Vagina (tissue), 2 donors: ENCODE results near the gene FECH. TPM values are rescaled to one million over a fixed set of nuclear protein-coding genes. Genes with fewer than 3 reads are reported as not detected.

Experiments used
- DNase-seq, 2 donors: peaks; one replicate each; pipeline ENCODE4 v3.0.0-alpha.2; 2017; ENCODE audit errors: extremely low spot score in 2 of 2
- H3K27ac ChIP-seq: fragments of 200-600 bp; sonication (generic); one replicate; pipeline ENCODE4 v1.5.1; 2019
- H3K27me3 ChIP-seq: fragments of 200-600 bp; sonication (generic); one replicate; pipeline ENCODE4 v1.5.1; 2019
- H3K36me3 ChIP-seq, 2 donors: fragments of 200-600 bp; sonication (generic); one replicate each; pipeline ENCODE4 v1.5.1; 2017 to 2019
- H3K4me1 ChIP-seq: fragments of 200-600 bp; sonication (generic); one replicate; pipeline ENCODE4 v1.5.1; 2019
- H3K4me3 ChIP-seq, 2 donors: fragments of 200-600 bp; sonication (generic); 1 replicate in 1 of 2; 2 replicates in 1 of 2; pipeline ENCODE4 v1.5.1; 2016 to 2019
- H3K9me3 ChIP-seq: fragments of 200-600 bp; sonication (generic); one replicate; pipeline ENCODE4 v1.5.1; 2019
- CTCF ChIP-seq, 3 experiments: fragments of 450-650 bp in 2 of 3; fragments of 200-600 bp in 1 of 3; sonication (generic) in 1 of 3; IDR thresholded peaks; one replicate each; pipeline ENCODE4 v1.5.1; 2017 to 2019; ENCODE audit warnings: antibody characterized with exemption in 3 of 3, mild to moderate bottlenecking in 2 of 3, moderate library complexity in 2 of 3
- POLR2A ChIP-seq, 2 donors: fragments of 450-650 bp; IDR thresholded peaks; one replicate each; pipeline ENCODE4 v1.6.1; 2017; ENCODE audit warnings: antibody characterized with exemption in 2 of 2, mild to moderate bottlenecking in 2 of 2, moderate library complexity in 2 of 2
- POLR2AphosphoS5 ChIP-seq, 2 donors: sonication (generic); formaldehyde crosslinking; IDR thresholded peaks; one replicate each; pipeline ENCODE4 v1.9.0; 2017; ENCODE audit warnings: antibody characterized with exemption in 2 of 2, mild to moderate bottlenecking in 2 of 2, low read depth in 1 of 2; ENCODE audit not compliant: insufficient read depth in 1 of 2
- intact Hi-C: fragments of 100-400 bp; cut with DNase I; formaldehyde crosslinking; loops from one replicate; pipeline ENCODE4 v1.15.1; 2023
- total RNA-seq: library from RNA; depleted of rRNA; stranded (reverse); fragments of >200 nt; gene quantifications from one replicate; pipeline ENCODE4 v1.2.3, GENCODE V29; 2016

Gene FECH
- total RNA-seq, 1 donor from 2014 or later: 44.7 TPM

- intact Hi-C loops: no loop called here
- Histone ChIP-seq H3K4me1 (peaks cover 17% of the 10 kb centered on the region), H3K4me3 (no peak overlapping the region), H3K27ac (no peak overlapping the region), H3K27me3 (no peaks in the 10 kb centered on the region), H3K9me3 (no peaks in the 10 kb centered on the region), H3K36me3 (peaks cover 0 to 30% of the 10 kb centered on the region in 2 donors)
- TF ChIP-seq POLR2A (IDR thresholded peaks at IDR 0.05): no peak
- TF ChIP-seq POLR2AphosphoS5 (IDR thresholded peaks at IDR 0.05; ENCODE audit: insufficient read depth in 1 of 2, low read depth in 1 of 2): no peak
- TF ChIP-seq CTCF (IDR thresholded peaks at IDR 0.05): no peak
- no peak for DNase-seq
Measured at GRCh38 chr18:57581301-57581934, 5.1 kb downstream of the FECH start.

- no peak overlapping the region for H3K27ac ChIP-seq
- H3K27me3 ChIP-seq: no peaks in the 10 kb centered on the region
- peaks cover 0 to 36% of the 10 kb centered on the region in 2 donors for H3K36me3 ChIP-seq
- intact Hi-C loops: no loop called here
- no peaks in the 10 kb centered on the region for H3K9me3 ChIP-seq
- H3K4me3 ChIP-seq: no peak overlapping the region
- H3K4me1 ChIP-seq: peaks cover 5% of the 10 kb centered on the region
- no peak for DNase-seq
- TF ChIP-seq POLR2A (IDR thresholded peaks at IDR 0.05) (no peak), POLR2AphosphoS5 (IDR thresholded peaks at IDR 0.05; ENCODE audit: insufficient read depth in 1 of 2, low read depth in 1 of 2) (no peak), CTCF (IDR thresholded peaks at IDR 0.05) (no peak)
Measured at GRCh38 chr18:57579934-57580333, 6.6 kb downstream of the FECH start.

- intact Hi-C loops: no loop called here
- peaks cover 0 to 42% of the 10 kb centered on the region in 2 donors for H3K36me3 ChIP-seq
- H3K27ac ChIP-seq: no peak overlapping the region
- no peaks in the 10 kb centered on the region for H3K4me1 ChIP-seq
- no peaks in the 10 kb centered on the region for H3K9me3 ChIP-seq
- TF ChIP-seq CTCF (IDR thresholded peaks at IDR 0.05) (no peak), POLR2A (IDR thresholded peaks at IDR 0.05) (no peak), POLR2AphosphoS5 (IDR thresholded peaks at IDR 0.05; ENCODE audit: insufficient read depth in 1 of 2, low read depth in 1 of 2) (no peak)
- H3K4me3 ChIP-seq: no peak overlapping the region
- H3K27me3 ChIP-seq: no peaks in the 10 kb centered on the region
- no peak for DNase-seq
Measured at GRCh38 chr18:57576316-57576715, 10.2 kb downstream of the FECH start.

GRCh38 chr18:57575542-57575941 is 11.0 kb downstream of the FECH start:
- intact Hi-C loops: no loop called here
- DNase-seq: no peak
- Histone ChIP-seq H3K4me3 (no peak overlapping the region), H3K36me3 (peaks cover 0 to 50% of the 10 kb centered on the region in 2 donors), H3K9me3 (no peaks in the 10 kb centered on the region), H3K27me3 (no peaks in the 10 kb centered on the region), H3K27ac (no peak overlapping the region), H3K4me1 (no peaks in the 10 kb centered on the region)
- no peak for TF ChIP-seq POLR2A (IDR thresholded peaks at IDR 0.05)
- TF ChIP-seq CTCF (IDR thresholded peaks at IDR 0.05): no peak
- no peak for TF ChIP-seq POLR2AphosphoS5 (IDR thresholded peaks at IDR 0.05; ENCODE audit: insufficient read depth in 1 of 2, low read depth in 1 of 2)

GRCh38 chr18:57574866-57575265 is 11.6 kb downstream of the FECH start:
- Histone ChIP-seq H3K9me3 (no peaks in the 10 kb centered on the region), H3K4me3 (no peak overlapping the region), H3K27me3 (no peaks in the 10 kb centered on the region), H3K27ac (no peak overlapping the region), H3K36me3 (peaks cover 0 to 51% of the 10 kb centered on the region in 2 donors), H3K4me1 (no peaks in the 10 kb centered on the region)
- intact Hi-C loops: no loop called here
- no peak for DNase-seq
- TF ChIP-seq POLR2AphosphoS5 (IDR thresholded peaks at IDR 0.05; ENCODE audit: insufficient read depth in 1 of 2, low read depth in 1 of 2): no peak
- TF ChIP-seq POLR2A (IDR thresholded peaks at IDR 0.05): no peak
- TF ChIP-seq CTCF (IDR thresholded peaks at IDR 0.05): no peak
